ENCODE measurements around the gene ZNF581.

ZNF581 gene

DNA sequence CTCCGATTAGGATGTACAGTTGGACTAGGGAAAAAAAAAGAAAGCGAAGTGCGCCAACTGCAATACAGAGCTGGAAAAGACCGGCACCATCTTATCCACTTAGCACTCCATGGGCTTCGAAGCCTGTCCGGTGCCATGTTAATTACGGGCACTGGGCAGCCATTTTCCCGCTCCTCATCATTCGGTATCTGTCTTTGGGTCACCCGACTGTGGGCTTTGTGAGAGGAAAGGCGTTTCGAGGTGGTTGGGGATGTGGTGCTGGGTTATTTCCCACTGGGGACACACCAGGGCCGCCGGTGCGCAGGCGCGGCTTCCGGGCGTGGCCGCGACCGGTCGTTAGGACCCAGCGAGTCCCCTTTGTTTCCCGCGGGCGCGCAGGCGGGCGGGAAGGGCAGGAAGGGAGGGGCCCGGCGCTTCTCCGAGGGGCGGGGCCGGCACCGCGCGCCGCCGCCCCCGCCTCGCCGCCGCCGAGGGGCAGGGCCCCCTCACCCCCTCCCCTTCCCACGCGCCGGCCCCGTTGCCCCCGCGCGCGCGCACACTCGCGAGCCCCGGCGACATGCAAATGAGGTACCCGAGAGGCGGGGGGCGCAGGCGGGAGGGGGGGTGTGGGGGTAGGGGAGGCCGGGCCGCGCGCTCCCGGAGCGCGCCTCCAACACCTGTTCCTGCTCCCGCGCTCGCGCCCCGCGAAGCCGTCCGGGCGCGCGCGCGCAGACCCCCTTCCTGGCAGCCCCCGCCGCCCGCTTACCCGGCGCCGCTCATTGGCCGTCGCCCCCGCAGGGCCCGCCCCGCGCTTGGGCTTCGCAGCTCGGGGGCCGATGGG lies 43.4 kb upstream of the ZNF581 start, which contains the start of gene ZNF524 (continued):
- TF ChIP-seq ZNF324 (tag by site-specific recombination; IDR thresholded peaks at IDR 0.05) (peak; percentile 80), YY1 (tag by site-specific recombination; IDR thresholded peaks at IDR 0.05) (peak; percentile 99), ZNF114 (tag by site-specific recombination; IDR thresholded peaks at IDR 0.05) (no peak), ZNF660 (tag by site-specific recombination; IDR thresholded peaks at IDR 0.05) (peak; percentile 76), RBAK (tag by site-specific recombination; IDR thresholded peaks at IDR 0.05) (no peak), ZNF785 (tag by site-specific recombination; IDR thresholded peaks at IDR 0.05) (no peak), ZNF24 (tag by site-specific recombination; IDR thresholded peaks at IDR 0.05) (peak; percentile 38; the same call in 1 of the 2 replicates), ZNF843 (tag by site-specific recombination; IDR thresholded peaks at IDR 0.05) (peak; percentile 51; the same call in 1 of the 2 replicates), ZNF292 (tag by site-specific recombination; IDR thresholded peaks at IDR 0.05; ENCODE audit: borderline replicate concordance, low read depth) (no peak), ZNF747 (tag by site-specific recombination; IDR thresholded peaks at IDR 0.05) (no peak), HOXA7 (CRISPR knock-in tag; IDR thresholded peaks at IDR 0.05; ENCODE audit: borderline replicate concordance) (no peak), IKZF3 (tag by site-specific recombination; IDR thresholded peaks at IDR 0.05) (no peak), SCRT1 (tag by site-specific recombination; IDR thresholded peaks at IDR 0.05; ENCODE audit: borderline replicate concordance) (no peak), ZNF132 (tag by site-specific recombination; IDR thresholded peaks at IDR 0.05; ENCODE audit: borderline replicate concordance) (no peak), PRDM1 (tag by site-specific recombination; IDR thresholded peaks at IDR 0.05) (no peak)
- TF ChIP-seq, protein P1, sequence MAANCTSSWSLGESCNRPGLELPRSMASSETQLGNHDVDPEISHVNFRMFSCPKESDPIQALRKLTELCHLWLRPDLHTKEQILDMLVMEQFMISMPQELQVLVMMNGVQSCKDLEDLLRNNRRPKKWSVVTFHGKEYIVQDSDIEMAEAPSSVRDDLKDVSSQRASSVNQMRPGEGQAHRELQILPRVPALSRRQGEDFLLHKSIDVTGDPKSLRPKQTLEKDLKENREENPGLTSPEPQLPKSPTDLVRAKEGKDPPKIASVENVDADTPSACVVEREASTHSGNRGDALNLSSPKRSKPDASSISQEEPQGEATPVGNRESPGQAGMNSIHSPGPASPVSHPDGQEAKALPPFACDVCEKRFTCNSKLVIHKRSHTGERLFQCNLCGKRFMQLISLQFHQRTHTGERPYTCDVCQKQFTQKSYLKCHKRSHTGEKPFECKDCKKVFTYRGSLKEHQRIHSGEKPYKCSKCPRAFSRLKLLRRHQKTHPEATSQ (tag by site-specific recombination; IDR thresholded peaks at IDR 0.05) = 0 out of 2 replicates have a peak, but pooled peaks have one; percentile 58
- TF ChIP-seq, protein P2, sequence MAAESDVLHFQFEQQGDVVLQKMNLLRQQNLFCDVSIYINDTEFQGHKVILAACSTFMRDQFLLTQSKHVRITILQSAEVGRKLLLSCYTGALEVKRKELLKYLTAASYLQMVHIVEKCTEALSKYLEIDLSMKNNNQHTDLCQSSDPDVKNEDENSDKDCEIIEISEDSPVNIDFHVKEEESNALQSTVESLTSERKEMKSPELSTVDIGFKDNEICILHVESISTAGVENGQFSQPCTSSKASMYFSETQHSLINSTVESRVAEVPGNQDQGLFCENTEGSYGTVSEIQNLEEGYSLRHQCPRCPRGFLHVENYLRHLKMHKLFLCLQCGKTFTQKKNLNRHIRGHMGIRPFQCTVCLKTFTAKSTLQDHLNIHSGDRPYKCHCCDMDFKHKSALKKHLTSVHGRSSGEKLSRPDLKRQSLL (tag by site-specific recombination; IDR thresholded peaks at IDR 0.05) = no peak
- TF ChIP-seq, protein P3, sequence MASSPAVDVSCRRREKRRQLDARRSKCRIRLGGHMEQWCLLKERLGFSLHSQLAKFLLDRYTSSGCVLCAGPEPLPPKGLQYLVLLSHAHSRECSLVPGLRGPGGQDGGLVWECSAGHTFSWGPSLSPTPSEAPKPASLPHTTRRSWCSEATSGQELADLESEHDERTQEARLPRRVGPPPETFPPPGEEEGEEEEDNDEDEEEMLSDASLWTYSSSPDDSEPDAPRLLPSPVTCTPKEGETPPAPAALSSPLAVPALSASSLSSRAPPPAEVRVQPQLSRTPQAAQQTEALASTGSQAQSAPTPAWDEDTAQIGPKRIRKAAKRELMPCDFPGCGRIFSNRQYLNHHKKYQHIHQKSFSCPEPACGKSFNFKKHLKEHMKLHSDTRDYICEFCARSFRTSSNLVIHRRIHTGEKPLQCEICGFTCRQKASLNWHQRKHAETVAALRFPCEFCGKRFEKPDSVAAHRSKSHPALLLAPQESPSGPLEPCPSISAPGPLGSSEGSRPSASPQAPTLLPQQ (tag by site-specific recombination; IDR thresholded peaks at IDR 0.05) = peak; percentile 89
- TF ChIP-seq, protein P4, sequence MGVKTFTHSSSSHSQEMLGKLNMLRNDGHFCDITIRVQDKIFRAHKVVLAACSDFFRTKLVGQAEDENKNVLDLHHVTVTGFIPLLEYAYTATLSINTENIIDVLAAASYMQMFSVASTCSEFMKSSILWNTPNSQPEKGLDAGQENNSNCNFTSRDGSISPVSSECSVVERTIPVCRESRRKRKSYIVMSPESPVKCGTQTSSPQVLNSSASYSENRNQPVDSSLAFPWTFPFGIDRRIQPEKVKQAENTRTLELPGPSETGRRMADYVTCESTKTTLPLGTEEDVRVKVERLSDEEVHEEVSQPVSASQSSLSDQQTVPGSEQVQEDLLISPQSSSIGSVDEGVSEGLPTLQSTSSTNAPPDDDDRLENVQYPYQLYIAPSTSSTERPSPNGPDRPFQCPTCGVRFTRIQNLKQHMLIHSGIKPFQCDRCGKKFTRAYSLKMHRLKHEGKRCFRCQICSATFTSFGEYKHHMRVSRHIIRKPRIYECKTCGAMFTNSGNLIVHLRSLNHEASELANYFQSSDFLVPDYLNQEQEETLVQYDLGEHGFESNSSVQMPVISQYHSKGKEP (tag by site-specific recombination; IDR thresholded peaks at IDR 0.05) = peak; percentile 80; the same call in 1 of the 2 replicates
- TF ChIP-seq, protein P5, sequence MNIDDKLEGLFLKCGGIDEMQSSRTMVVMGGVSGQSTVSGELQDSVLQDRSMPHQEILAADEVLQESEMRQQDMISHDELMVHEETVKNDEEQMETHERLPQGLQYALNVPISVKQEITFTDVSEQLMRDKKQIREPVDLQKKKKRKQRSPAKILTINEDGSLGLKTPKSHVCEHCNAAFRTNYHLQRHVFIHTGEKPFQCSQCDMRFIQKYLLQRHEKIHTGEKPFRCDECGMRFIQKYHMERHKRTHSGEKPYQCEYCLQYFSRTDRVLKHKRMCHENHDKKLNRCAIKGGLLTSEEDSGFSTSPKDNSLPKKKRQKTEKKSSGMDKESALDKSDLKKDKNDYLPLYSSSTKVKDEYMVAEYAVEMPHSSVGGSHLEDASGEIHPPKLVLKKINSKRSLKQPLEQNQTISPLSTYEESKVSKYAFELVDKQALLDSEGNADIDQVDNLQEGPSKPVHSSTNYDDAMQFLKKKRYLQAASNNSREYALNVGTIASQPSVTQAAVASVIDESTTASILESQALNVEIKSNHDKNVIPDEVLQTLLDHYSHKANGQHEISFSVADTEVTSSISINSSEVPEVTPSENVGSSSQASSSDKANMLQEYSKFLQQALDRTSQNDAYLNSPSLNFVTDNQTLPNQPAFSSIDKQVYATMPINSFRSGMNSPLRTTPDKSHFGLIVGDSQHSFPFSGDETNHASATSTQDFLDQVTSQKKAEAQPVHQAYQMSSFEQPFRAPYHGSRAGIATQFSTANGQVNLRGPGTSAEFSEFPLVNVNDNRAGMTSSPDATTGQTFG (tag by site-specific recombination; IDR thresholded peaks at IDR 0.05; ENCODE audit: borderline replicate concordance) = peak; percentile 40; the same call in 1 of the 2 replicates
- TF ChIP-seq, protein P6, sequence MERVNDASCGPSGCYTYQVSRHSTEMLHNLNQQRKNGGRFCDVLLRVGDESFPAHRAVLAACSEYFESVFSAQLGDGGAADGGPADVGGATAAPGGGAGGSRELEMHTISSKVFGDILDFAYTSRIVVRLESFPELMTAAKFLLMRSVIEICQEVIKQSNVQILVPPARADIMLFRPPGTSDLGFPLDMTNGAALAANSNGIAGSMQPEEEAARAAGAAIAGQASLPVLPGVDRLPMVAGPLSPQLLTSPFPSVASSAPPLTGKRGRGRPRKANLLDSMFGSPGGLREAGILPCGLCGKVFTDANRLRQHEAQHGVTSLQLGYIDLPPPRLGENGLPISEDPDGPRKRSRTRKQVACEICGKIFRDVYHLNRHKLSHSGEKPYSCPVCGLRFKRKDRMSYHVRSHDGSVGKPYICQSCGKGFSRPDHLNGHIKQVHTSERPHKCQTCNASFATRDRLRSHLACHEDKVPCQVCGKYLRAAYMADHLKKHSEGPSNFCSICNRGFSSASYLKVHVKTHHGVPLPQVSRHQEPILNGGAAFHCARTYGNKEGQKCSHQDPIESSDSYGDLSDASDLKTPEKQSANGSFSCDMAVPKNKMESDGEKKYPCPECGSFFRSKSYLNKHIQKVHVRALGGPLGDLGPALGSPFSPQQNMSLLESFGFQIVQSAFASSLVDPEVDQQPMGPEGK (tag by site-specific recombination; IDR thresholded peaks at IDR 0.05) = no peak; the same call in none of the 2 replicates
- TF ChIP-seq, protein P7, sequence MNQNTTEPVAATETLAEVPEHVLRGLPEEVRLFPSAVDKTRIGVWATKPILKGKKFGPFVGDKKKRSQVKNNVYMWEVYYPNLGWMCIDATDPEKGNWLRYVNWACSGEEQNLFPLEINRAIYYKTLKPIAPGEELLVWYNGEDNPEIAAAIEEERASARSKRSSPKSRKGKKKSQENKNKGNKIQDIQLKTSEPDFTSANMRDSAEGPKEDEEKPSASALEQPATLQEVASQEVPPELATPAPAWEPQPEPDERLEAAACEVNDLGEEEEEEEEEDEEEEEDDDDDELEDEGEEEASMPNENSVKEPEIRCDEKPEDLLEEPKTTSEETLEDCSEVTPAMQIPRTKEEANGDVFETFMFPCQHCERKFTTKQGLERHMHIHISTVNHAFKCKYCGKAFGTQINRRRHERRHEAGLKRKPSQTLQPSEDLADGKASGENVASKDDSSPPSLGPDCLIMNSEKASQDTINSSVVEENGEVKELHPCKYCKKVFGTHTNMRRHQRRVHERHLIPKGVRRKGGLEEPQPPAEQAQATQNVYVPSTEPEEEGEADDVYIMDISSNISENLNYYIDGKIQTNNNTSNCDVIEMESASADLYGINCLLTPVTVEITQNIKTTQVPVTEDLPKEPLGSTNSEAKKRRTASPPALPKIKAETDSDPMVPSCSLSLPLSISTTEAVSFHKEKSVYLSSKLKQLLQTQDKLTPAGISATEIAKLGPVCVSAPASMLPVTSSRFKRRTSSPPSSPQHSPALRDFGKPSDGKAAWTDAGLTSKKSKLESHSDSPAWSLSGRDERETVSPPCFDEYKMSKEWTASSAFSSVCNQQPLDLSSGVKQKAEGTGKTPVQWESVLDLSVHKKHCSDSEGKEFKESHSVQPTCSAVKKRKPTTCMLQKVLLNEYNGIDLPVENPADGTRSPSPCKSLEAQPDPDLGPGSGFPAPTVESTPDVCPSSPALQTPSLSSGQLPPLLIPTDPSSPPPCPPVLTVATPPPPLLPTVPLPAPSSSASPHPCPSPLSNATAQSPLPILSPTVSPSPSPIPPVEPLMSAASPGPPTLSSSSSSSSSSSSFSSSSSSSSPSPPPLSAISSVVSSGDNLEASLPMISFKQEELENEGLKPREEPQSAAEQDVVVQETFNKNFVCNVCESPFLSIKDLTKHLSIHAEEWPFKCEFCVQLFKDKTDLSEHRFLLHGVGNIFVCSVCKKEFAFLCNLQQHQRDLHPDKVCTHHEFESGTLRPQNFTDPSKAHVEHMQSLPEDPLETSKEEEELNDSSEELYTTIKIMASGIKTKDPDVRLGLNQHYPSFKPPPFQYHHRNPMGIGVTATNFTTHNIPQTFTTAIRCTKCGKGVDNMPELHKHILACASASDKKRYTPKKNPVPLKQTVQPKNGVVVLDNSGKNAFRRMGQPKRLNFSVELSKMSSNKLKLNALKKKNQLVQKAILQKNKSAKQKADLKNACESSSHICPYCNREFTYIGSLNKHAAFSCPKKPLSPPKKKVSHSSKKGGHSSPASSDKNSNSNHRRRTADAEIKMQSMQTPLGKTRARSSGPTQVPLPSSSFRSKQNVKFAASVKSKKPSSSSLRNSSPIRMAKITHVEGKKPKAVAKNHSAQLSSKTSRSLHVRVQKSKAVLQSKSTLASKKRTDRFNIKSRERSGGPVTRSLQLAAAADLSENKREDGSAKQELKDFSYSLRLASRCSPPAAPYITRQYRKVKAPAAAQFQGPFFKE (tag by site-specific recombination; IDR thresholded peaks at IDR 0.05; ENCODE audit: borderline replicate concordance) = no peak
